ENCODE measurements around the gene OR2D2.
"Not testable (repeated sequence)": the region's sequence is repeated elsewhere in the genome, so short reads cannot be mapped to it uniquely, and the experiment has no call there.

Gene OR2D2

GRCh38 chr11:6876325-6876724 lies 16.0 kb downstream of the OR2D2 start, which contains the start of gene OR10A4:
Gene OR10A4 (plus strand): TSS chr11:6876625. CDS start chr11:6876648, 23 bp downstream.
- no peak for DNase-seq

- no peak for DNase-seq
Observed at GRCh38 chr11:6875761-6876160, 16.5 kb downstream of the OR2D2 start.

- DNase-seq: no peak
Observed at GRCh38 chr11:6871278-6871677, 21.0 kb downstream of the OR2D2 start.

- no peak for DNase-seq
Observed at GRCh38 chr11:6864438-6864837, 27.9 kb downstream of the OR2D2 start.

GRCh38 chr11:6862961-6863360 lies 29.3 kb downstream of the OR2D2 start, which contains the start of gene OR10A2:
Gene OR10A2 (plus strand): TSS chr11:6863057. CDS start chr11:6869755, 6,698 bp downstream.
- DNase-seq: no peak

- DNase-seq: peak; percentile 62
Observed at GRCh38 chr11:6856871-6857270, 35.4 kb downstream of the OR2D2 start.

- DNase-seq: no peak
Observed at GRCh38 chr11:6855971-6856541, 36.2 kb downstream of the OR2D2 start.

GRCh38 chr11:6854801-6855200 lies 37.5 kb downstream of the OR2D2 start:
- not testable (repeated sequence) for DNase-seq

GRCh38 chr11:6850526-6850925 lies 41.8 kb downstream of the OR2D2 start:
- no peak for DNase-seq

- DNase-seq: no peak
Observed at GRCh38 chr11:6845383-6845782, 46.9 kb downstream of the OR2D2 start, which contains the start of gene OR10A5. Gene OR10A5 (plus strand): TSS chr11:6845683. CDS start chr11:6845683, 0 bp downstream.

GRCh38 chr11:6844356-6844755 lies 47.9 kb downstream of the OR2D2 start:
- DNase-seq: no peak

GRCh38 chr11:6843670-6844069 lies 48.6 kb downstream of the OR2D2 start:
- DNase-seq: no peak

- peak; percentile 41 for DNase-seq
Observed at GRCh38 chr11:6841694-6842093, 50.6 kb downstream of the OR2D2 start.
